Cortex of kidney (tissue), 1 donor: ENCODE data around the gene SCTR.
"Not testable (repeated sequence)": the region's sequence is repeated elsewhere in the genome, so short reads cannot be mapped to it uniquely, and the experiment has no call there.

Experiments used
- DNase-seq: peaks from one replicate; lab custom pipeline; 2025; lab: John Stamatoyannopoulos, UW

SCTR gene

GRCh38 chr2:119407430-119408220, 116.7 kb downstream of the SCTR start:
- DNase-seq: no peak

GRCh38 chr2:119405151-119405550, 119.1 kb downstream of the SCTR start:
- no peak for DNase-seq

- DNase-seq: not testable (repeated sequence)
These were observed 120.7 kb downstream of the SCTR start for GRCh38 chr2:119403618-119404017.

GRCh38 chr2:119402645-119403560, 121.4 kb downstream of the SCTR start:
- no peak for DNase-seq

GRCh38 chr2:119402106-119402505, 122.2 kb downstream of the SCTR start:
- DNase-seq: no peak

GRCh38 chr2:119397196-119397595, 127.1 kb downstream of the SCTR start:
- DNase-seq: no peak

- DNase-seq: no peak
These were observed 130.1 kb downstream of the SCTR start for GRCh38 chr2:119393971-119394748.
